Measurements from ENCODE around the gene CCNK.

DNA sequence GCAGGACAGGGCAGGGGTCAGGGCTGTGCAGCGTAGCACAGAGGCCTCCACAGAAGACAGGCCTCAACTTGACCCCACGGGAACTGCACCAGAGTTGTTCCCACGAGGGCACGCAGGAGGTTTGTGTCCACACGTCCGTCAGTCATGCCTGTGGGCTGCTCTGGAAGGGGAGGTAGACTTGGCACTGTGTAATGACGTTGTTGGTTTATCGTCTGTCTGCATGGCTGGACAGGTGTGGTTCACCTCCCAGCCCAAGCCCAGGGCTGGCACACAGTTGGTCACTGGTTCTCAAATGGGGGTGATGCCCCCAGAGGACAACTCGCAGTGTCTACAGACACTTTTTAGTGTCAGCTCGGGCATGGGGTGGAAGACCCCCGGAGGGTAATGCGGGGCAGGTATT, 45.8 kb downstream of the CCNK start:
- TF ChIP-seq, protein P1, sequence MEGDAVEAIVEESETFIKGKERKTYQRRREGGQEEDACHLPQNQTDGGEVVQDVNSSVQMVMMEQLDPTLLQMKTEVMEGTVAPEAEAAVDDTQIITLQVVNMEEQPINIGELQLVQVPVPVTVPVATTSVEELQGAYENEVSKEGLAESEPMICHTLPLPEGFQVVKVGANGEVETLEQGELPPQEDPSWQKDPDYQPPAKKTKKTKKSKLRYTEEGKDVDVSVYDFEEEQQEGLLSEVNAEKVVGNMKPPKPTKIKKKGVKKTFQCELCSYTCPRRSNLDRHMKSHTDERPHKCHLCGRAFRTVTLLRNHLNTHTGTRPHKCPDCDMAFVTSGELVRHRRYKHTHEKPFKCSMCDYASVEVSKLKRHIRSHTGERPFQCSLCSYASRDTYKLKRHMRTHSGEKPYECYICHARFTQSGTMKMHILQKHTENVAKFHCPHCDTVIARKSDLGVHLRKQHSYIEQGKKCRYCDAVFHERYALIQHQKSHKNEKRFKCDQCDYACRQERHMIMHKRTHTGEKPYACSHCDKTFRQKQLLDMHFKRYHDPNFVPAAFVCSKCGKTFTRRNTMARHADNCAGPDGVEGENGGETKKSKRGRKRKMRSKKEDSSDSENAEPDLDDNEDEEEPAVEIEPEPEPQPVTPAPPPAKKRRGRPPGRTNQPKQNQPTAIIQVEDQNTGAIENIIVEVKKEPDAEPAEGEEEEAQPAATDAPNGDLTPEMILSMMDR (IDR thresholded peaks at IDR 0.05) = no peak
- TF ChIP-seq POLR2A (IDR thresholded peaks at IDR 0.05) (no peak), EP300 (IDR thresholded peaks at IDR 0.05) (no peak)

Measured in tibial nerve (tissue), 4 donors.